H1 (cell line): Measurements from ENCODE around the gene SNX13. TPM values are rescaled to one million over a fixed set of nuclear protein-coding genes. Genes with fewer than 3 reads are reported as not detected.

Experiments used
- CTCF ChIA-PET: fragments of 300-600 bp; sonication (Branson Sonifier 250); formaldehyde crosslinking; loops from one replicate; lab custom pipeline; 2021; ENCODE audit not compliant: partially characterized antibody; lab: Charles Lee
- POLR2A ChIA-PET: fragments of 300-600 bp; sonication (Branson Sonifier 250); formaldehyde crosslinking; loops from one replicate; lab custom pipeline; 2021; ENCODE audit warnings: inconsistent platforms; ENCODE audit not compliant: partially characterized antibody; lab: Charles Lee
- DNase-seq, 2 experiments: peaks; one replicate each; pipeline versions ENCODE4 v3.0.0 to v3.0.0-alpha.2; 2010 to 2022; ENCODE audit warnings: low spot score in 2 of 2, low read depth in 1 of 2, mixed read lengths in 1 of 2
- FAIRE-seq: peaks from 2 replicates; lab custom pipeline; 2011; peaks lifted over from hg19 to GRCh38; lab: Jason Lieb, UNC
- H2AFZ ChIP-seq: 2 replicates; pipeline ENCODE4 v1.8.1; 2012; ENCODE audit warnings: low read length, inconsistent platforms
- H2AK5ac ChIP-seq: 2 replicates; pipeline ENCODE4 v1.6.1; 2013; ENCODE audit warnings: low read depth, low read length
- H2BK120ac ChIP-seq: replicated peaks from 2 replicates; pipeline ENCODE3; 2013; ENCODE audit warnings: low read depth, low read length, inconsistent platforms
- H2BK12ac ChIP-seq: 2 replicates; pipeline ENCODE4 v1.6.1; 2013; ENCODE audit warnings: low read depth, low read length
- H2BK15ac ChIP-seq: 2 replicates; pipeline ENCODE4 v1.6.1; 2013; ENCODE audit warnings: low read length
- H2BK20ac ChIP-seq: 2 replicates; pipeline ENCODE4 v1.6.1; 2013; ENCODE audit warnings: low read length
- H2BK5ac ChIP-seq: 2 replicates; pipeline ENCODE4 v1.6.1; 2013; ENCODE audit warnings: low read depth, low read length
- H3K14ac ChIP-seq: 2 replicates; pipeline ENCODE4 v1.6.1; 2013; ENCODE audit warnings: inconsistent platforms; ENCODE audit not compliant: insufficient read length
- H3K18ac ChIP-seq: 2 replicates; pipeline ENCODE4 v1.6.1; 2013; ENCODE audit warnings: low read length; ENCODE audit errors: extremely low read depth
- H3K23ac ChIP-seq: 2 replicates; pipeline ENCODE4 v1.6.1; 2013; ENCODE audit warnings: inconsistent platforms; ENCODE audit not compliant: insufficient read length
- H3K23me2 ChIP-seq: 2 replicates; pipeline ENCODE4 v1.6.1; 2013; ENCODE audit warnings: low read depth, low read length
- H3K27ac ChIP-seq: 2 replicates; pipeline ENCODE4 v1.6.1; 2011; ENCODE audit warnings: low read depth, low read length, inconsistent platforms
- H3K27me3 ChIP-seq, 4 experiments: replicated peaks in 1 of 4; 1 replicate in 1 of 4; 2 replicates in 3 of 4; pipeline versions ENCODE4 v1.6.1 to v1.8.1; 2011 to 2013; ENCODE audit warnings: low read length in 3 of 4, mild to moderate bottlenecking in 3 of 4, inconsistent platforms in 2 of 4, mixed read lengths in 2 of 4, moderate library complexity in 1 of 4; ENCODE audit not compliant: control insufficient read depth in 3 of 4, insufficient read depth in 3 of 4; ENCODE audit errors: extremely low read depth in 1 of 4
- H3K36me3 ChIP-seq, 4 experiments: 2 replicates each; pipeline versions ENCODE4 v1.6.1 to v1.8.1; 2011 to 2013; ENCODE audit warnings: mild to moderate bottlenecking in 4 of 4, low read length in 3 of 4, moderate library complexity in 2 of 4, control low read depth in 1 of 4, inconsistent platforms in 1 of 4; ENCODE audit not compliant: insufficient read depth in 4 of 4, control insufficient read depth in 2 of 4
- H3K4ac ChIP-seq: replicated peaks from 2 replicates; pipeline ENCODE3; 2013; ENCODE audit warnings: low read length, low read depth, mixed read lengths, inconsistent platforms; ENCODE audit not compliant: insufficient read length
- H3K4me1 ChIP-seq, 4 experiments: replicated peaks in 1 of 4; 1 replicate in 1 of 4; 2 replicates in 3 of 4; pipeline versions ENCODE4 v1.6.1 to v1.8.1; 2011 to 2013; ENCODE audit warnings: low read length in 3 of 4, inconsistent platforms in 2 of 4, mixed read lengths in 1 of 4; ENCODE audit not compliant: insufficient read depth in 4 of 4, control insufficient read depth in 3 of 4
- H3K4me2 ChIP-seq, 2 experiments: 2 replicates each; pipeline versions ENCODE4 v1.6.1 to v1.8.1; 2011 to 2013; ENCODE audit warnings: low read depth in 2 of 2, low read length in 2 of 2, control low read depth in 1 of 2, inconsistent platforms in 1 of 2, mild to moderate bottlenecking in 1 of 2; ENCODE audit not compliant: insufficient read depth in 1 of 2
- H3K4me3 ChIP-seq, 4 experiments: fragments of 200-600, 300-600 bp in 1 of 4; sonication (generic), shearing (Covaris generic), sonication (Bioruptor Twin) in 1 of 4; 2 replicates each; pipeline versions ENCODE4 v1.5.1 to v1.8.1; 2011 to 2016; ENCODE audit warnings: low read length in 4 of 4, low read depth in 3 of 4, control low read depth in 2 of 4, inconsistent platforms in 2 of 4, mild to moderate bottlenecking in 2 of 4, mixed read lengths in 1 of 4, moderate library complexity in 1 of 4; ENCODE audit not compliant: insufficient read depth in 2 of 4; ENCODE audit errors: extremely low read depth in 1 of 4
- H3K56ac ChIP-seq: replicated peaks from 2 replicates; pipeline ENCODE3; 2013; ENCODE audit warnings: low read depth, mild to moderate bottlenecking, mixed read lengths, low read length, inconsistent platforms; ENCODE audit not compliant: insufficient read length
- H3K79me1 ChIP-seq: 2 replicates; pipeline ENCODE4 v1.6.1; 2013; ENCODE audit warnings: low read depth, low read length, control low read depth
- H3K79me2 ChIP-seq, 2 experiments: 2 replicates each; pipeline versions ENCODE4 v1.6.1 to v1.8.1; 2012 to 2013; ENCODE audit warnings: low read length in 2 of 2, mild to moderate bottlenecking in 2 of 2, inconsistent platforms in 1 of 2; ENCODE audit not compliant: insufficient read depth in 2 of 2, control insufficient read depth in 1 of 2
- H3K9ac ChIP-seq, 4 experiments: replicated peaks in 1 of 4; 1 replicate in 1 of 4; 2 replicates in 3 of 4; pipeline versions ENCODE4 v1.6.1 to v1.8.1; 2011 to 2013; ENCODE audit warnings: low read depth in 3 of 4, low read length in 3 of 4, control low read depth in 2 of 4, mild to moderate bottlenecking in 2 of 4, moderate library complexity in 2 of 4, inconsistent platforms in 1 of 4; ENCODE audit errors: extremely low read depth in 1 of 4
- H3K9me3 ChIP-seq, 2 experiments: 2 replicates each; pipeline versions ENCODE4 v1.6.1 to v1.8.1; 2012 to 2013; ENCODE audit warnings: mild to moderate bottlenecking in 2 of 2, moderate library complexity in 2 of 2, control low read depth in 1 of 2, inconsistent platforms in 1 of 2, low read depth in 1 of 2, low read length in 1 of 2, mixed read lengths in 1 of 2; ENCODE audit not compliant: insufficient read depth in 2 of 2
- H4K20me1 ChIP-seq, 2 experiments: replicated peaks in 1 of 2; 2 replicates each; pipeline versions ENCODE3 to v1.8.1; 2011 to 2013; ENCODE audit warnings: inconsistent platforms in 2 of 2, low read length in 2 of 2, mild to moderate bottlenecking in 1 of 2; ENCODE audit not compliant: insufficient read depth in 2 of 2, control insufficient read depth in 1 of 2
- H4K5ac ChIP-seq: 2 replicates; pipeline ENCODE4 v1.6.1; 2013; ENCODE audit warnings: low read length, low read depth, mixed read lengths, inconsistent platforms; ENCODE audit not compliant: insufficient read length
- H4K8ac ChIP-seq: 2 replicates; pipeline ENCODE4 v1.8.0; 2013; ENCODE audit warnings: mild to moderate bottlenecking, moderate library complexity, low read length, inconsistent platforms; ENCODE audit not compliant: insufficient read depth; ENCODE audit errors: extremely low read depth
- H4K91ac ChIP-seq: replicated peaks from 2 replicates; pipeline ENCODE3; 2013; ENCODE audit warnings: low read length, mixed read lengths, inconsistent platforms; ENCODE audit not compliant: insufficient read length
- ATF3 ChIP-seq: IDR thresholded peaks from 2 replicates; pipeline ENCODE4 v1.6.1; 2011; ENCODE audit warnings: low read depth, mild to moderate bottlenecking, low read length; ENCODE audit not compliant: insufficient read depth
- BACH1 ChIP-seq: IDR thresholded peaks from 2 replicates; pipeline ENCODE4 v1.6.1; 2012; ENCODE audit warnings: low read length, improper control_type of control experiment
- BRCA1 ChIP-seq: IDR thresholded peaks from 2 replicates; pipeline ENCODE4 v1.6.1; 2012; ENCODE audit warnings: low read depth, low read length, improper control_type of control experiment
- CEBPB ChIP-seq: IDR thresholded peaks from 2 replicates; pipeline ENCODE4 v1.6.1; 2012; ENCODE audit warnings: low read depth, low read length
- CTBP2 ChIP-seq: IDR thresholded peaks from 2 replicates; pipeline ENCODE4 v1.7.0; 2011; ENCODE audit warnings: borderline replicate concordance, mild to moderate bottlenecking, moderate library complexity, mixed read lengths, low read length; ENCODE audit not compliant: insufficient read depth, insufficient read length
- EP300 ChIP-seq, 2 experiments: IDR thresholded peaks; 1 replicate in 1 of 2; 2 replicates in 1 of 2; pipeline ENCODE4 v1.6.1; 2011 to 2012; ENCODE audit warnings: low read depth in 2 of 2, low read length in 2 of 2, mild to moderate bottlenecking in 2 of 2, borderline replicate concordance in 1 of 2, inconsistent platforms in 1 of 2, moderate library complexity in 1 of 2
- FOSL1 ChIP-seq: IDR thresholded peaks from 2 replicates; pipeline ENCODE4 v1.6.1; 2011; ENCODE audit warnings: mild to moderate bottlenecking, low read depth, low read length, moderate library complexity; ENCODE audit not compliant: insufficient read depth
- GTF2F1 ChIP-seq: IDR thresholded peaks from 2 replicates; pipeline ENCODE4 v1.6.1; 2012; ENCODE audit warnings: low read depth, low read length, improper control_type of control experiment, borderline replicate concordance
- JUN ChIP-seq: IDR thresholded peaks from 2 replicates; pipeline ENCODE4 v1.6.1; 2011; ENCODE audit warnings: low read depth, mild to moderate bottlenecking, improper control_type of control experiment, low read length
- KDM5A ChIP-seq: fragments of 200-600 bp; IDR thresholded peaks from 2 replicates; pipeline ENCODE4 v1.7.1; 2012; ENCODE audit warnings: mild to moderate bottlenecking, low read length, inconsistent platforms, mixed read lengths
- RNF2 ChIP-seq: fragments of 200-900, 300-1000 bp; sonication (generic); IDR thresholded peaks from 2 replicates; pipeline ENCODE4 v1.7.1; 2016; ENCODE audit warnings: borderline replicate concordance, low read depth, mild to moderate bottlenecking, antibody characterized with exemption, low read length; ENCODE audit not compliant: poor library complexity, severe bottlenecking; ENCODE audit errors: missing control alignments
- SP2 ChIP-seq: IDR thresholded peaks from 2 replicates; pipeline ENCODE4 v1.6.1; 2012; ENCODE audit warnings: mild to moderate bottlenecking, low read length, inconsistent platforms
- SP4 ChIP-seq: IDR thresholded peaks from 2 replicates; pipeline ENCODE4 v1.6.1; 2012; ENCODE audit warnings: low read length, inconsistent platforms
- WGBS, 2 experiments: shearing (Covaris generic) in 1 of 2; methylation state at CpG; one replicate each; pipeline versions ENCODE4 v1.1.6 to v1.1.7; 2013 to 2015; ENCODE audit warnings: low lambda C conversion rate in 2 of 2, mixed read lengths in 2 of 2, inconsistent platforms in 1 of 2, low coverage in 1 of 2, missing lambda C conversion rate in 1 of 2; ENCODE audit not compliant: insufficient replicate concordance in 2 of 2, insufficient coverage in 1 of 2, insufficient read length in 1 of 2; ENCODE audit errors: extremely low coverage in 1 of 2, missing lambda C conversion rate in 1 of 2; 5-methylcytosine and 5-hydroxymethylcytosine counted together
- polyA plus RNA-seq, 7 experiments: library from polyadenylated mRNA; depleted of rRNA in 3 of 7; stranded (reverse) in 5 of 7; unstranded in 2 of 7; fragments of >200 nt in 5 of 7; fragments of 200-250 nt in 2 of 7; gene quantifications; 1 replicate in 5 of 7; 2 replicates in 1 of 7; 4 replicates in 1 of 7; pipeline versions ENCODE4 v1.2.1 to v1.2.3, GENCODE V29; 2011 to 2013; ENCODE audit warnings: missing spikeins in 2 of 7, mixed read lengths in 2 of 7
- total RNA-seq: library from RNA; stranded (reverse); fragmentation: NEBNext Ultra II Directional; extraction: Animal tissue kit (Norgen Biotek cat#: 25700); gene quantifications from 2 replicates; pipeline ENCODE4 v1.2.1, GENCODE V29; 2021

SNX13 gene
- total and polyA plus RNA-seq, 2 of the 8 experiments (the other 6 are each of a cell fraction or from before 2014, with no cell fraction given), result 5.5 to 27.4 TPM

GRCh38 chr7:17878627-17879026 lies 61.7 kb downstream of the SNX13 start:
- H4K20me1 ChIP-seq, result no peaks in the 10 kb centered on the region
- H3K18ac ChIP-seq, result no peak overlapping the region
- ChIA-PET POLR2A (no interaction called here), CTCF (interaction anchor here (0.8 to 1.3 kb wide), 2 partner anchors 29 to 185 kb away, joined by 3 read pairs; no protein-coding TSS in a partner anchor)
- H2BK5ac ChIP-seq, result no peak overlapping the region
- no peak overlapping the region for H2AK5ac ChIP-seq
- H3K79me1 ChIP-seq, result no peaks in the 10 kb centered on the region
- H3K79me2 ChIP-seq, result no peaks in the 10 kb centered on the region
- no peaks in the 10 kb centered on the region for H3K9me3 ChIP-seq
- peak overlapping the region in 1 of 2 experiments; percentile 19; a peak in 1 of 4 replicates for H3K4me2 ChIP-seq
- H3K23ac ChIP-seq, result no peak overlapping the region
- DNase-seq (no peak), FAIRE-seq (no peak)
- 12% methylated on average over 1 of the region's 1 CpG; no CpG with 5 or more reads in 1 of the 2 experiments for WGBS, 2 experiments
- H2BK15ac ChIP-seq, result no peak overlapping the region
- H3K4me3 ChIP-seq, result 0 out of 8 replicates have a peak overlapping the region, but pooled peaks of 1 of the 4 experiments have one; percentile 4
- H3K14ac ChIP-seq, result no peak overlapping the region
- no peak overlapping the region for H3K56ac ChIP-seq
- H3K4me1 ChIP-seq, result peaks cover 0 to 10% (median 4%) of the 10 kb centered on the region in 4 experiments; a peak in 3 of 7 replicates
- no peak overlapping the region for H3K4ac ChIP-seq
- no peak overlapping the region; a peak in 1 of 7 replicates for H3K9ac ChIP-seq
- H2BK120ac ChIP-seq, result no peak overlapping the region
- no peak overlapping the region for H4K8ac ChIP-seq
- no peak overlapping the region for H2AFZ ChIP-seq
- H3K23me2 ChIP-seq, result no peaks in the 10 kb centered on the region; the same call in 1 of the 2 replicates
- peaks cover 0 to 9% (median 0%) of the 10 kb centered on the region in 4 experiments; a peak in 1 of 8 replicates for H3K36me3 ChIP-seq
- H3K27ac ChIP-seq, result no peak overlapping the region
- H3K27me3 ChIP-seq, result no peaks in the 10 kb centered on the region
- H2BK20ac ChIP-seq, result no peak overlapping the region
- H4K5ac ChIP-seq, result no peak overlapping the region
- no peak overlapping the region for H2BK12ac ChIP-seq
- no peak overlapping the region for H4K91ac ChIP-seq
- TF ChIP-seq BRCA1 (no peak), KDM5A (no peak), ATF3 (no peak), RNF2 (no peak), CTBP2 (no peak), CEBPB (peak; percentile 38; the same call in 1 of the 2 replicates), EP300 (IDR thresholded peaks at IDR 0.05; ENCODE audit: borderline replicate concordance in 1 of 2, low read depth in 2 of 2, low read length in 2 of 2) (no peak), JUN (no peak), SP4 (no peak), BACH1 (no peak), SP2 (no peak), FOSL1 (no peak), GTF2F1 (no peak)
